KOPT-K1 (cell line): ENCODE results near the gene USP22.
"Not testable (repeated sequence)": the region's sequence is repeated elsewhere in the genome, so short reads cannot be mapped to it uniquely, and the experiment has no call there.

Experiments used
- H3K27ac ChIP-seq: fragments of 200-600 bp; sonication (generic); 2 replicates; pipeline ENCODE4 v1.5.1; 2016; ENCODE audit warnings: antibody characterized with exemption, mild to moderate bottlenecking, low read depth, low read length; ENCODE audit not compliant: poor library complexity, severe bottlenecking
- H3K36me3 ChIP-seq: fragments of 200-600 bp; sonication (generic); 2 replicates; pipeline ENCODE4 v1.5.1; 2017; ENCODE audit warnings: antibody characterized with exemption, mild to moderate bottlenecking, low read length, moderate library complexity; ENCODE audit not compliant: insufficient read depth
- H3K9me3 ChIP-seq: fragments of 200-600 bp; sonication (generic); 2 replicates; pipeline ENCODE4 v1.5.1; 2017; ENCODE audit warnings: antibody characterized with exemption, low read length, mild to moderate bottlenecking; ENCODE audit not compliant: insufficient read depth, poor library complexity, severe bottlenecking

Gene USP22

GRCh38 chr17:21042458-21043295 is at the start of gene USP22:
USP22 (minus strand) TSS chr17:21043011; CDS start chr17:21042835, 176 bp downstream.
- peaks cover 27% of the 10 kb centered on the region for H3K36me3 ChIP-seq
- H3K27ac ChIP-seq = peak within 1 kb of the TSS; percentile 100
- no peaks in the 10 kb centered on the region for H3K9me3 ChIP-seq

- Histone ChIP-seq H3K27ac (no peak overlapping the region), H3K9me3 (no peaks in the 10 kb centered on the region), H3K36me3 (no peaks in the 10 kb centered on the region)
Measured at GRCh38 chr17:21090902-21091618, 48.2 kb upstream of the USP22 start.

- Histone ChIP-seq H3K27ac (no peak overlapping the region), H3K9me3 (no peaks in the 10 kb centered on the region), H3K36me3 (no peaks in the 10 kb centered on the region)
Measured at GRCh38 chr17:21089933-21090901, 47.4 kb upstream of the USP22 start.

GRCh38 chr17:21089145-21089544 is 46.3 kb upstream of the USP22 start:
- Histone ChIP-seq H3K36me3 (no peaks in the 10 kb centered on the region), H3K9me3 (peaks cover 4% of the 10 kb centered on the region), H3K27ac (no peak overlapping the region)

- no peaks in the 10 kb centered on the region for H3K36me3 ChIP-seq
- no peak overlapping the region for H3K27ac ChIP-seq
- peaks cover 4% of the 10 kb centered on the region for H3K9me3 ChIP-seq
Measured at GRCh38 chr17:21085707-21086106, 42.9 kb upstream of the USP22 start.

GRCh38 chr17:21085280-21085679 is 42.5 kb upstream of the USP22 start:
- not testable (repeated sequence) for H3K27ac ChIP-seq, H3K36me3 ChIP-seq, H3K9me3 ChIP-seq

GRCh38 chr17:21082001-21082436 is 39.2 kb upstream of the USP22 start:
- no peaks in the 10 kb centered on the region for H3K36me3 ChIP-seq
- H3K9me3 ChIP-seq = peaks cover 4% of the 10 kb centered on the region
- H3K27ac ChIP-seq = no peak overlapping the region

GRCh38 chr17:21079196-21079595 is 36.4 kb upstream of the USP22 start:
- Histone ChIP-seq H3K9me3 (no peaks in the 10 kb centered on the region), H3K36me3 (no peaks in the 10 kb centered on the region), H3K27ac (no peak overlapping the region)

GRCh38 chr17:21078016-21078780 is 35.4 kb upstream of the USP22 start:
- no peaks in the 10 kb centered on the region for H3K9me3 ChIP-seq
- H3K36me3 ChIP-seq = no peaks in the 10 kb centered on the region
- no peak overlapping the region for H3K27ac ChIP-seq

GRCh38 chr17:21077281-21077680 is 34.5 kb upstream of the USP22 start:
- H3K9me3 ChIP-seq = no peaks in the 10 kb centered on the region
- H3K27ac ChIP-seq = no peak overlapping the region
- H3K36me3 ChIP-seq = no peaks in the 10 kb centered on the region

GRCh38 chr17:21076242-21076641 is 33.4 kb upstream of the USP22 start:
- Histone ChIP-seq H3K36me3 (no peaks in the 10 kb centered on the region), H3K9me3 (no peaks in the 10 kb centered on the region), H3K27ac (no peak overlapping the region)

- H3K9me3 ChIP-seq = no peaks in the 10 kb centered on the region
- no peak overlapping the region for H3K27ac ChIP-seq
- no peaks in the 10 kb centered on the region for H3K36me3 ChIP-seq
Measured at GRCh38 chr17:21075739-21076085, 32.9 kb upstream of the USP22 start.

GRCh38 chr17:21072745-21073197 is 30.0 kb upstream of the USP22 start:
- H3K27ac ChIP-seq = no peak overlapping the region
- no peaks in the 10 kb centered on the region for H3K36me3 ChIP-seq
- H3K9me3 ChIP-seq = no peaks in the 10 kb centered on the region

- Histone ChIP-seq H3K9me3 (no peaks in the 10 kb centered on the region), H3K36me3 (no peaks in the 10 kb centered on the region), H3K27ac (no peak overlapping the region)
Measured at GRCh38 chr17:21066394-21066793, 23.6 kb upstream of the USP22 start.
